MCF 10A (cell line): ENCODE data around the gene AMELX. TPM values are rescaled to one million over a fixed set of nuclear protein-coding genes. Genes with fewer than 3 reads are reported as not detected.

Experiments used
- Bru-seq: library from RNA; stranded (reverse); fragments of 400-500 nt; gene quantifications from one replicate; lab custom pipeline; 2021; lab: Mats Ljungman, UMichigan
- BruChase-seq, 2 experiments: library from RNA; stranded (reverse); fragments of 400-500 nt; gene quantifications; one replicate each; lab custom pipeline; 2021; lab: Mats Ljungman, UMichigan
- BruUV-seq: library from RNA; stranded (reverse); fragments of 400-500 nt; replicated peaks from 2 replicates; lab custom pipeline; 2021; lab: Mats Ljungman, UMichigan
- CTCF ChIA-PET: fragments of 300-600 bp; sonication (Branson Sonifier 250); formaldehyde crosslinking; extraction: SDS; loops from one replicate; lab custom pipeline; 2021; ENCODE audit warnings: antibody characterized with exemption, inconsistent platforms; lab: Yijun Ruan, JAX
- POLR2A ChIA-PET: fragments of 300-600, 350-650 bp; sonication (Branson Sonifier 250); formaldehyde crosslinking; extraction: SDS; loops from one replicate; lab custom pipeline; 2020; ENCODE audit warnings: antibody characterized with exemption, inconsistent platforms; lab: Yijun Ruan, JAX
- DNase-seq: peaks from one replicate; pipeline ENCODE4 v3.0.0-alpha.2; 2018; ENCODE audit not compliant: unreplicated experiment
- H3K27ac Mint-ChIP-seq: one replicate; pipeline ENCODE4 v1.8.0; 2022; ENCODE audit warnings: mild to moderate bottlenecking, low read depth, mixed read lengths; ENCODE audit not compliant: unreplicated experiment
- H3K27me3 Mint-ChIP-seq: one replicate; pipeline ENCODE4 v1.8.0; 2022; ENCODE audit warnings: mixed read lengths; ENCODE audit not compliant: insufficient read depth, unreplicated experiment
- H3K36me3 Mint-ChIP-seq: one replicate; pipeline ENCODE4 v1.8.0; 2022; ENCODE audit warnings: mild to moderate bottlenecking, moderate library complexity, mixed read lengths; ENCODE audit not compliant: insufficient read depth, unreplicated experiment
- H3K4me1 Mint-ChIP-seq: one replicate; pipeline ENCODE4 v1.8.0; 2022; ENCODE audit warnings: mixed read lengths; ENCODE audit not compliant: insufficient read depth, unreplicated experiment
- H3K4me3 Mint-ChIP-seq: one replicate; pipeline ENCODE4 v1.8.0; 2022; ENCODE audit warnings: mild to moderate bottlenecking, moderate library complexity, mixed read lengths; ENCODE audit not compliant: unreplicated experiment
- H3K9me3 Mint-ChIP-seq: one replicate; pipeline ENCODE4 v1.8.0; 2022; ENCODE audit warnings: mixed read lengths; ENCODE audit not compliant: unreplicated experiment
- intact Hi-C: fragments of 100-400 bp; cut with micrococcal nuclease; formaldehyde crosslinking; loops from 2 replicates; pipeline ENCODE4 v1.14.1; 2022
- long read RNA-seq: library from polyadenylated mRNA; stranded (forward); transcript quantifications from one replicate; pipeline ENCODE4 v2.0.0, GENCODE V29; 2022
- total RNA-seq: library from RNA; stranded (reverse); gene quantifications from 2 replicates; pipeline ENCODE4 v1.2.3, GENCODE V29; 2022
- TF ChIP-seq, protein P1 (sequence below): fragments of 200-600 bp; IDR thresholded peaks from one replicate; pipeline ENCODE4 v1.8.0; 2022; ENCODE audit warnings: antibody characterized with exemption, mild to moderate bottlenecking; ENCODE audit not compliant: unreplicated experiment

AMELX gene
- total RNA-seq (not detected in 2 replicates), Bru-seq, nascent RNA (not detected), BruChase-seq, experiment 1, labeled RNA remaining after a 6-hour chase (not detected), BruChase-seq, experiment 2, labeled RNA remaining after a 2-hour chase (not detected)
- long read RNA-seq = 0 reads

GRCh38 chrX:11293113-11293512 lies at the start of gene AMELX:
Gene AMELX (plus strand): TSS chrX:11293413. CDS start chrX:11294789, 1,376 bp downstream.
- no peaks in the 10 kb centered on the region for H3K4me1 Mint-ChIP-seq
- H3K27me3 Mint-ChIP-seq = peaks cover 56% of the 10 kb centered on the region
- H3K4me3 Mint-ChIP-seq = no peak within 1 kb of the TSS
- ChIA-PET CTCF (interaction anchor here (0.6 to 0.7 kb wide), 2 partner anchors 69 to 178 kb away, joined by 3 to 5 read pairs; no protein-coding TSS in a partner anchor), POLR2A (interaction anchor here (0.6 kb wide), 1 partner anchor 1518 kb away, joined by 3 read pairs; no protein-coding TSS in a partner anchor)
- H3K9me3 Mint-ChIP-seq = no peaks in the 10 kb centered on the region
- H3K27ac Mint-ChIP-seq = no peak within 1 kb of the TSS
- no peak for DNase-seq
- BruUV-seq = no TSS peak
- no peaks in the 10 kb centered on the region for H3K36me3 Mint-ChIP-seq
- TF ChIP-seq, protein P1, sequence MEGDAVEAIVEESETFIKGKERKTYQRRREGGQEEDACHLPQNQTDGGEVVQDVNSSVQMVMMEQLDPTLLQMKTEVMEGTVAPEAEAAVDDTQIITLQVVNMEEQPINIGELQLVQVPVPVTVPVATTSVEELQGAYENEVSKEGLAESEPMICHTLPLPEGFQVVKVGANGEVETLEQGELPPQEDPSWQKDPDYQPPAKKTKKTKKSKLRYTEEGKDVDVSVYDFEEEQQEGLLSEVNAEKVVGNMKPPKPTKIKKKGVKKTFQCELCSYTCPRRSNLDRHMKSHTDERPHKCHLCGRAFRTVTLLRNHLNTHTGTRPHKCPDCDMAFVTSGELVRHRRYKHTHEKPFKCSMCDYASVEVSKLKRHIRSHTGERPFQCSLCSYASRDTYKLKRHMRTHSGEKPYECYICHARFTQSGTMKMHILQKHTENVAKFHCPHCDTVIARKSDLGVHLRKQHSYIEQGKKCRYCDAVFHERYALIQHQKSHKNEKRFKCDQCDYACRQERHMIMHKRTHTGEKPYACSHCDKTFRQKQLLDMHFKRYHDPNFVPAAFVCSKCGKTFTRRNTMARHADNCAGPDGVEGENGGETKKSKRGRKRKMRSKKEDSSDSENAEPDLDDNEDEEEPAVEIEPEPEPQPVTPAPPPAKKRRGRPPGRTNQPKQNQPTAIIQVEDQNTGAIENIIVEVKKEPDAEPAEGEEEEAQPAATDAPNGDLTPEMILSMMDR = no peak
- intact Hi-C loops = no loop called here

DNA sequence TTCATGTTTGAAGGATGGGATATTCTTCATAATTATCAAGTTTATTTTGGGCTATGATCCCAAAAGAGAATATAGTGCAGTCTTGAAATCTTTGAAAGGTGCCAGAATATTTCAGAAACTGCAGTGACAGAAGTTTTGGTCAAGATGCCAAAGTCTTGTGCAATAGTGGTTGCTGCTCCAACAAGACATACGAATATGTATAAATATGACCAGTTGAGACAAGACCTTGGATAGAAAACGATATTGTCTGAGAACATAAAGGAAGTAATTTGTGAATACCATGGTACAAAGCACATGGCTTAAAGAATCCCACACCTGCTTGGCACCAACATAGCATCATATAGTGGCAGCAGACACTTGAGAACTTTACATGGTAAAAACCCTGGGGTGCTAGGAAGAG lies 48.6 kb upstream of the AMELX start:
- Mint-ChIP-seq H3K9me3 (no peaks in the 10 kb centered on the region), H3K36me3 (no peaks in the 10 kb centered on the region), H3K27me3 (no peaks in the 10 kb centered on the region), H3K4me1 (peaks cover 18% of the 10 kb centered on the region), H3K4me3 (no peak overlapping the region), H3K27ac (peak overlapping the region; percentile 42)
- ChIA-PET POLR2A (interaction anchor here (0.6 to 1.1 kb wide), 3 partner anchors 84 to 99 kb away, joined by 3 to 5 read pairs (median 3); no protein-coding TSS in a partner anchor), CTCF (interaction anchor here (0.7 to 0.8 kb wide), 2 partner anchors 76 to 621 kb away, joined by 3 to 5 read pairs; no protein-coding TSS in a partner anchor)
- TF ChIP-seq, protein P1 = no peak
- no TSS peak for BruUV-seq
- peak; percentile 79 for DNase-seq
- intact Hi-C loops = no loop called here

- Mint-ChIP-seq H3K4me1 (no peaks in the 10 kb centered on the region), H3K27ac (no peak overlapping the region), H3K9me3 (no peaks in the 10 kb centered on the region), H3K36me3 (no peaks in the 10 kb centered on the region), H3K4me3 (no peak overlapping the region), H3K27me3 (peaks cover 48% of the 10 kb centered on the region)
- ChIA-PET POLR2A (no interaction called here), CTCF (interaction anchor here (0.5 kb wide), 1 partner anchor 102 kb away, joined by 3 read pairs; no protein-coding TSS in a partner anchor)
- intact Hi-C loops = no loop called here
- BruUV-seq = no TSS peak
- TF ChIP-seq, protein P1 = no peak
- DNase-seq = no peak
Measured at GRCh38 chrX:11254417-11255109, 38.6 kb upstream of the AMELX start.

- intact Hi-C loops = no loop called here
- BruUV-seq = no TSS peak
- Mint-ChIP-seq H3K27ac (no peak overlapping the region), H3K4me3 (no peak overlapping the region), H3K36me3 (no peaks in the 10 kb centered on the region), H3K4me1 (no peaks in the 10 kb centered on the region), H3K27me3 (peaks cover 41% of the 10 kb centered on the region), H3K9me3 (no peaks in the 10 kb centered on the region)
- TF ChIP-seq, protein P1 = no peak
- no peak for DNase-seq
- ChIA-PET POLR2A (no interaction called here), CTCF (no interaction called here)
Measured at GRCh38 chrX:11257290-11257689, 35.9 kb upstream of the AMELX start.
